Astrocyte (in vitro differentiated cells and primary cell): Measurements from ENCODE around the gene NADK.

Experiments used
- EZH2 ChIP-seq: IDR thresholded peaks from 2 replicates; pipeline ENCODE4 v1.6.1; 2012; ENCODE audit warnings: mild to moderate bottlenecking, low read length, inconsistent platforms; ENCODE audit not compliant: insufficient read depth
- TF ChIP-seq, protein P1 (sequence below): IDR thresholded peaks from 2 replicates; pipeline ENCODE4 v1.5.1; 2011; ENCODE audit warnings: low read depth, mild to moderate bottlenecking, inconsistent platforms, low read length, moderate library complexity; ENCODE audit not compliant: insufficient read depth

DNA sequence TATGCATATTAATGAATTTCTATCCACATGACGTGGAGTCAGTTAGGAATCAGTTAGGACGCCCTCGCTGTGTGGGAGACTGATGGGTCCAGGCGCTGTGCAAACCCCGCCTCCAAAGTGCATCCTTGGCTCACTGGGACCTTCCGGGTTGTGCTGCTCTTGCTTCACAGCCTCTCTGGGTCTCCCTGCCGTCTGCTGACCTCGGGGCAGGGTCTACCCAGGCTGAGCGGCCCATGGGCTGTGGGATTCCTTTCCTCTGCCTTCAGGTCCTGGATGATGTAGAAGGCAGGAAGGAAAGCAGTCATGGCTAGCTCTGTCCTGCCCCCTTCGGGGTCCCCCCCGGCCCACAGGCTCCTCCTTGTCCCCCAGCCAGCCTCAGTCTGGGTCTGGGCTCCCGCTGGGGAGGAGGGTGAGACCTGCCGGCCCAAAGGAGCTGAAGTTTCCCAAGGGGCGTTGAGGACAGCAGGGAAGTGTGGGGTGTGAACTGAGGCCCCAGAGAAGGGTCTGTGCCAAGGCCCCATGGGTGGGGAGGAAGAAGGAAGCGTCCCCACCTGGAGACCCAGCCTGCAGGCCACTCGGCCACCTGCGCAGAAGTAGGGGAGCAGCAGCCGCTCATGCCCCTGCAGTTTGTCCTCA lies 29.5 kb downstream of the NADK start:
- TF ChIP-seq, protein P1, sequence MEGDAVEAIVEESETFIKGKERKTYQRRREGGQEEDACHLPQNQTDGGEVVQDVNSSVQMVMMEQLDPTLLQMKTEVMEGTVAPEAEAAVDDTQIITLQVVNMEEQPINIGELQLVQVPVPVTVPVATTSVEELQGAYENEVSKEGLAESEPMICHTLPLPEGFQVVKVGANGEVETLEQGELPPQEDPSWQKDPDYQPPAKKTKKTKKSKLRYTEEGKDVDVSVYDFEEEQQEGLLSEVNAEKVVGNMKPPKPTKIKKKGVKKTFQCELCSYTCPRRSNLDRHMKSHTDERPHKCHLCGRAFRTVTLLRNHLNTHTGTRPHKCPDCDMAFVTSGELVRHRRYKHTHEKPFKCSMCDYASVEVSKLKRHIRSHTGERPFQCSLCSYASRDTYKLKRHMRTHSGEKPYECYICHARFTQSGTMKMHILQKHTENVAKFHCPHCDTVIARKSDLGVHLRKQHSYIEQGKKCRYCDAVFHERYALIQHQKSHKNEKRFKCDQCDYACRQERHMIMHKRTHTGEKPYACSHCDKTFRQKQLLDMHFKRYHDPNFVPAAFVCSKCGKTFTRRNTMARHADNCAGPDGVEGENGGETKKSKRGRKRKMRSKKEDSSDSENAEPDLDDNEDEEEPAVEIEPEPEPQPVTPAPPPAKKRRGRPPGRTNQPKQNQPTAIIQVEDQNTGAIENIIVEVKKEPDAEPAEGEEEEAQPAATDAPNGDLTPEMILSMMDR: no peak
- no peak for TF ChIP-seq EZH2
